ENCODE data around the gene TRAPPC6A.

TRAPPC6A gene

GRCh38 chr19:45125975-45126493, 52.0 kb downstream of the TRAPPC6A start:
- peak; percentile 68 for DNase-seq

DNA sequence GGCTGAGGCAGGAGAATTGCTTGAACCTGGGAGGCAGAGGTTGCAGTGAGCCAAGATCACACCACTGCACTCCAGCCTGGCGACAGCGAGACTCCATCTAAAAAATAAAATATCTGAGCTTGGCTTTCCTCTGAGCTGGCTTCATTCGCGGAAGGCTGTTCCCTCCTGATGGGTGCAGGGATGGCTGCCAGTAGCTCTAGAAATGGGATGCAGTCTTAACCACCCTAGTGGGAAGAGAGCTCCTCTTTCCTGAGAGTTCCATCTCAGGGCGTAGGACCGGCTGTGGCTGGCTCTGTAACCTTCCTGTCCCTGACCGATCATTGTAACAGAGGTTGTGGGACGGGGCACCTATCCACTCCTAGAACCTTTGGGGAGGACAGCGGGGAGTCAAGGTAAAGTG, 52.7 kb downstream of the TRAPPC6A start:
- no peak for DNase-seq

DNA sequence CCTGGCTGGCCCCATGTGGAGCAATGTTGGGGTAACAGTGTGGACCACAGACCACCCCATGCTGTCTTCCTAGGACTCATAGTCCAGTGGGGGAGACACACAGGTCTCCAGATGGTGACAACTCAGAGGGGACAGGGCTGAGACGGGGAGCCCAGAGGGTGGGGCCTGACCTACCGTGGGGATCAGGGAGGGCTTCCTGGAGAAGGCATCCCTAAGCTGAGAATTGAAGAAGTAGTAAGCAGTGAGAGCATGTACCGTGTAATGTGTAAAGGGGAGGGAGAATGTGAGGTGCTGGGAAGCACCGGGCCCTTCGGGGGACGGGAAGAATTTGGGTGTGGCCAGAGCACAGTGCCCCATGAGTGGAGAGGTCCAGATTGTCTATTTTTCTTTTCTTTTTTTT, 54.0 kb downstream of the TRAPPC6A start:
- no peak for DNase-seq

- DNase-seq, result no peak
Measured at GRCh38 chr19:45123440-45123850, 54.6 kb downstream of the TRAPPC6A start.

DNA sequence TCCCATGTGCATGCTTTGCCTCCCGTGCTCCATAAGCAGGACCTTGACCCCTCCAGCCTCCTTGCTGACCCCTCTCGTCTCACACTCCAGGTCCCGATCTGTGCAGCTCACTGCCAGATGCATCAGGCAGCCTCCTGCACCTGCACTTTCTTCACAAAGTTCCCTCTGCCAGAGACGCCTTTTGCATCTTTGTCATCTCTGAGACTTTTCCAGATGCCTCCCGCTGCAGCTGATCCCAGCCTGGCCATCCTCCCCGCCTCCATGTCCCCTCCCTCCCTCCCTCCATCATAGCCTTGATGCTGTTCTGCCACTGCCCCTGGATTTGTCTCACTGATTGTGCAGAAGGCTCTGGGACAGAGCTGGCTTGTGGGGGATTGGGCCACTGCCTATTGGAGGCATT, 55.2 kb downstream of the TRAPPC6A start:
- DNase-seq, result no peak

- no peak for DNase-seq
Measured at GRCh38 chr19:45121827-45122345, 56.2 kb downstream of the TRAPPC6A start.

GRCh38 chr19:45119582-45119981, 58.5 kb downstream of the TRAPPC6A start:
- DNase-seq, result no peak

GRCh38 chr19:45118591-45119355, 59.3 kb downstream of the TRAPPC6A start:
- peak; percentile 83 for DNase-seq

DNA sequence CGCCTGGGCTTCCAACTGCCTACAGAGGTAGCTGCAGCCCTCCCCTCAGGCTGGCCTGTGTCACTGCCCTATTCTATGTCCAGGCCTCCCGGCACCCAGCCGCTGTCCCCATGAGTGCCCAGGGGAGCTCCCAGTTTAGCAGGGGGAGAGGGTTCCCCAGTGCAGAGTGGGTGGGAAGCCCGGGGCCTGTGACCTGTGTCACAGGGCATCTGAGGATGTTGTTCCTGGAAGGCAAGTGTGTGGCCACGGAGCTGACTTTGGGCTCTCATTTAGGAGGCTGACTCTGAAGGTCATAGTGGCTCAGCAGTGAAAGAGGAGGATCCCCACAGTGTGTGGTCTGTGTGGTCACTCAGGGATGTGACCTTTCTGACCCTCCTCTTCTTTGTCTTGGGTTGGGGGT, 59.9 kb downstream of the TRAPPC6A start:
- no peak for DNase-seq

DNA sequence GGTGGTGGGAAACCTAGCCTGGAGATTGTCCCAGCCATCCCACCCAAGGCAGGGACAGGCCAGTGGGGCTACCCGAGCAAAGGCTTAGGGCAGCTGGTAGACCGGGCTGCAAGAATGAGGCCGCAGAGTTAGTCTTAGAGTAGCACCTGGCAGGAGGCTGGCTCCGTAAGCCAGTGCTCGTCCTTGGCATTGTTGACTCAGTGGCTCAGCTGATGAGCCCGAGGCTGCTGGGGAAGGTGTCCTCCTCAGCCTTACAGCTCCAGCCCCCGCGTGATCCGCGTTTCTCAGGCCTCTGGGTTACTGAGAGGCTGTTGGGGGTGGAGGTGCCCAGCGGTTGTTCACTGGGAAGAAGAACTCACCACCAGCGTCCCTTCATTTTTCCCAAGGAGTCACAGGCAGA, 60.4 kb downstream of the TRAPPC6A start:
- peak; percentile 25 for DNase-seq

- peak; percentile 14 for DNase-seq
Measured at GRCh38 chr19:45117167-45117594, 60.9 kb downstream of the TRAPPC6A start.

- no peak for DNase-seq
Measured at GRCh38 chr19:45115809-45116615, 62.0 kb downstream of the TRAPPC6A start.

DNA sequence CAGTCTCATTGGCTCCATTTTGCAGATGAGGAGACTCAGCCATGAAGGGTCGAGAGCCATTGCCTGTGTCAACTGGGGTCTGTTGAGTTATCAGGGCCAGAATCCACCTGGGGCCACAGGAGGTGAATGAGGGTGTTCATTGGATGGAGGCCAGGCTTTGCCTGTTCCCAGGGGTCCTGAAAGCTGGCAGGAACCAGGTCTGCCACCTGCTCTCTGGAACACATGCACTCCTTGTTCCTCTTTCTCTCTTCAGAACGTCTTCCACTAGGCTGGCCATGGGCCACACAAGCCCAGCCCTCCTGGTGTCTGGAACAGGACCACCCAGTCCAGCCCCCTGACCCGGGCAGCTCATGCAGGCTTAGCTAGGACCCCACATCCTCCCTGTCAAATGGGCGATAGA, 63.9 kb downstream of the TRAPPC6A start:
- peak; percentile 82 for DNase-seq

DNA sequence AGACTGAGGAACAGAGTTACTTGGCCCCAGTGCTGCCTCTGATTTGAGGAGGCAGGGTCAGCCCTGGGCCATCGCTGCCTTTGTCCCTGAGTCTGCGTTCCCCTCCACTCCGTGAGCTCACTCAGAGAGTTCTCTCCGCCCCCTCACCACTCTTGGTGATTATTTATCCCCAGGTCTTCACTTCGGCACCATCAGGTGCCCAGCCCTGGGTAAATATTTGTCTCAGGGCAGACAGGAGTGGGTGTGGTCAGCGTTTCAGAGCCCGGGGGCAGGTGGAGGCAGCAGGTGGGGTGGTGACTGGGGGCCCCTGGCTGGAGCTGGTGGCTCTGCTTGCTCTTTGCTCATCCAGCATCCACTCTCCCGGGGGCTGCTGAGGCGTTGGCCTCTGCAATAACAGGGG, 64.4 kb downstream of the TRAPPC6A start:
- peak; percentile 98 for DNase-seq
